ENCODE measurements around the gene CXXC5. TPM values are rescaled to one million over a fixed set of nuclear protein-coding genes. Genes with fewer than 3 reads are reported as not detected.
A peak's percentile ranks its signal among the peaks of the same experiment; 100 is the strongest.

CXXC5 gene
- total RNA-seq, 1 experiment from 2014 or later: 97.2 TPM

DNA sequence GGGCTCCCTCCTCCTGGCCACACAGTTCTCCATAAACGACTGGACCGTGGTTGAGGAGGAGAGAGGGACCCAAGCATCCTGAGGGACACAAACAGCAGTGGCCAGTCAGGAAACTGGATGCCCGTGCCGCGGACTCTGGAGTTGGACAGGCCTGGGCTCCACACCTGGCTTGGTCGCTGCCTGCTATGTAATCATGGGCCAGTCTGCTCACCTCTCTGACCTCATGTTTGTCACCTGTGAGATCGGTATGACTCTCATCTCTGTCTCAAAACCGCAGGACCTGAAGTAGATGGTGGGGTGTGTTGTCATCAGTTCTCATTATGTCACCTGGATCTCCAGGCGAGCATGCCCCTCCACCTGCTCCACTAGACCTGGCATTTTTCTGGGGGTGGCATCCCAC is 14.5 kb downstream of the CXXC5 start:
- H3K4me3 Mint-ChIP-seq: no peak overlapping the region
- TF ChIP-seq, protein P1, sequence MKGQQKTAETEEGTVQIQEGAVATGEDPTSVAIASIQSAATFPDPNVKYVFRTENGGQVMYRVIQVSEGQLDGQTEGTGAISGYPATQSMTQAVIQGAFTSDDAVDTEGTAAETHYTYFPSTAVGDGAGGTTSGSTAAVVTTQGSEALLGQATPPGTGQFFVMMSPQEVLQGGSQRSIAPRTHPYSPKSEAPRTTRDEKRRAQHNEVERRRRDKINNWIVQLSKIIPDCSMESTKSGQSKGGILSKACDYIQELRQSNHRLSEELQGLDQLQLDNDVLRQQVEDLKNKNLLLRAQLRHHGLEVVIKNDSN (CRISPR knock-in tag; IDR thresholded peaks at IDR 0.05): no peak
- TF ChIP-seq ZNF138 (CRISPR knock-in tag; conservative IDR thresholded peaks at IDR 0.05) (no peak), ATF3 (CRISPR knock-in tag; conservative IDR thresholded peaks at IDR 0.05) (no peak), RORB (CRISPR knock-in tag; IDR thresholded peaks at IDR 0.05) (no peak), JUN (CRISPR knock-in tag; IDR thresholded peaks at IDR 0.05) (no peak), FOXP1 (CRISPR knock-in tag; IDR thresholded peaks at IDR 0.05; ENCODE audit: borderline replicate concordance) (no peak), ZNF532 (CRISPR knock-in tag; IDR thresholded peaks at IDR 0.05; ENCODE audit: borderline replicate concordance) (no peak), HMGA2 (CRISPR knock-in tag; IDR thresholded peaks at IDR 0.05) (no peak), ZNF121 (CRISPR knock-in tag; IDR thresholded peaks at IDR 0.05) (no peak), JAZF1 (CRISPR knock-in tag; IDR thresholded peaks at IDR 0.05) (no peak), NR2C2 (CRISPR knock-in tag; IDR thresholded peaks at IDR 0.05) (no peak), ZNF232 (CRISPR knock-in tag; IDR thresholded peaks at IDR 0.05) (no peak), SOX15 (CRISPR knock-in tag; IDR thresholded peaks at IDR 0.05) (no peak), ZBTB43 (CRISPR knock-in tag; IDR thresholded peaks at IDR 0.05) (no peak), ATF1 (CRISPR knock-in tag; IDR thresholded peaks at IDR 0.05) (no peak)
- TF ChIP-seq, protein P2, sequence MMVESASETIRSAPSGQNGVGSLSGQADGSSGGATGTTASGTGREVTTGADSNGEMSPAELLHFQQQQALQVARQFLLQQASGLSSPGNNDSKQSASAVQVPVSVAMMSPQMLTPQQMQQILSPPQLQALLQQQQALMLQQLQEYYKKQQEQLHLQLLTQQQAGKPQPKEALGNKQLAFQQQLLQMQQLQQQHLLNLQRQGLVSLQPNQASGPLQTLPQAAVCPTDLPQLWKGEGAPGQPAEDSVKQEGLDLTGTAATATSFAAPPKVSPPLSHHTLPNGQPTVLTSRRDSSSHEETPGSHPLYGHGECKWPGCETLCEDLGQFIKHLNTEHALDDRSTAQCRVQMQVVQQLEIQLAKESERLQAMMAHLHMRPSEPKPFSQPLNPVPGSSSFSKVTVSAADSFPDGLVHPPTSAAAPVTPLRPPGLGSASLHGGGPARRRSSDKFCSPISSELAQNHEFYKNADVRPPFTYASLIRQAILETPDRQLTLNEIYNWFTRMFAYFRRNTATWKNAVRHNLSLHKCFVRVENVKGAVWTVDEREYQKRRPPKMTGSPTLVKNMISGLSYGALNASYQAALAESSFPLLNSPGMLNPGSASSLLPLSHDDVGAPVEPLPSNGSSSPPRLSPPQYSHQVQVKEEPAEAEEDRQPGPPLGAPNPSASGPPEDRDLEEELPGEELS (CRISPR knock-in tag; IDR thresholded peaks at IDR 0.05): no peak
- no peaks in the 10 kb centered on the region for H3K36me3 Mint-ChIP-seq
- H3K27me3 Mint-ChIP-seq (ENCODE audit: low read depth): no peaks in the 10 kb centered on the region
- no peaks in the 10 kb centered on the region for H3K9me3 Mint-ChIP-seq
- no peak for DNase-seq (ENCODE audit: low spot score)
- no peak for ATAC-seq
- peaks cover 71% of the 10 kb centered on the region for H3K4me1 Mint-ChIP-seq
- ChIA-PET POLR2A (no interaction called here), CTCF (interaction anchor here (2.4 kb wide), 1 partner anchor 103 kb away, joined by 12 read pairs; no protein-coding TSS in a partner anchor)
- no peak overlapping the region for H3K27ac Mint-ChIP-seq

DNA sequence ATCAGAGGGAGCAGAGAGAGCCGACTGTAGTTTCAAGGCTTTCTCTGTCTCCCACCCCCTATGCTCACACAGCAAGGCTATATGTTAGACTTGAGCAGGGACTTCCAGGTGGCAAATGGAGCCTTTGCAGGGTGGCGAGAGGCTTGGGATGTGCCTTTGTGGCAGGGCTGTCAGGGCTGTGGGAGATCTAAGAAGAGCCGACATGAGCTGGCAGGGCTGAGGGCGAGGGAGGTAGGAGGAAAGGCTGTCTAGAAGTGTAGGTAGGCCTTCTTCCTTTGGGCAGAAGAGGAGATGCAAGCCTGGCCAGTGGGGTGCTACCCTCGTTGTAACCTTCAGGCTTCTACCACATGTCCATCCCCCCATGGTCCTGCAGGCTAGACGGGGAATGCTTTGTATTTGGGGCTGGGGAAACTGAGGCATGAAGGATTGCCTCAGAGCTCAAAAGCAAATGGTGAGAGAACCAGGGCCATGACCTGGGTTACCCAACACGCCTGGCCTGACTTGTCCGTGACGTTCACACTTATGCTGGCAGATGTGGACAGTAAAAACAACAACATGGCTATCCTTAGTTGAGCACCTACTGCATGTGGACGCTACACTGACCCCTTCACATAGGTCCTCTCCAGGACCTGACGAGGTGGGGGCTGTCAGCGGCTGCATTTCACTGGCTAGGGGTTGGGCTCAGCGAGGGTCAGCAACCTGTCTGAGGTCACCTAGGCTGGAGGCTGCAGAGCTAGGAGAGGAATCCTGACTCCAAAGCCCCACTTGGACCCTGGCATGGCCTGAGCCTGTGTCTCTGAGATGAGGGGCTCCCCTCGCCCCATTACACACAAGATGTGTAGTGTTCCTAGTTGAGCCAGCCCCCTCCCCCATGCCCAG is 15.3 kb downstream of the CXXC5 start:
- H3K4me3 Mint-ChIP-seq: no peak overlapping the region
- CTCF ChIA-PET: interaction anchor here (0.9 to 2.4 kb wide), 3 partner anchors 102 to 305 kb away, joined by 3 to 12 read pairs (median 5); no protein-coding TSS in a partner anchor
- POLR2A ChIA-PET: interaction anchor here (0.9 kb wide), 1 partner anchor 13 kb away, joined by 3 read pairs; no protein-coding TSS in a partner anchor
- H3K9me3 Mint-ChIP-seq: no peaks in the 10 kb centered on the region
- peak overlapping the region; percentile 23 for H3K27ac Mint-ChIP-seq
- no peaks in the 10 kb centered on the region for H3K27me3 Mint-ChIP-seq (ENCODE audit: low read depth)
- ATAC-seq (no peak), DNase-seq (ENCODE audit: low spot score) (no peak)
- H3K4me1 Mint-ChIP-seq: peaks cover 69% of the 10 kb centered on the region
- no peaks in the 10 kb centered on the region for H3K36me3 Mint-ChIP-seq
- no peak for TF ChIP-seq ZNF281 (CRISPR knock-in tag; IDR thresholded peaks at IDR 0.05)
- TF ChIP-seq NFYB (CRISPR knock-in tag; conservative IDR thresholded peaks at IDR 0.05; ENCODE audit: low read depth): no peak
- TF ChIP-seq, protein P3, sequence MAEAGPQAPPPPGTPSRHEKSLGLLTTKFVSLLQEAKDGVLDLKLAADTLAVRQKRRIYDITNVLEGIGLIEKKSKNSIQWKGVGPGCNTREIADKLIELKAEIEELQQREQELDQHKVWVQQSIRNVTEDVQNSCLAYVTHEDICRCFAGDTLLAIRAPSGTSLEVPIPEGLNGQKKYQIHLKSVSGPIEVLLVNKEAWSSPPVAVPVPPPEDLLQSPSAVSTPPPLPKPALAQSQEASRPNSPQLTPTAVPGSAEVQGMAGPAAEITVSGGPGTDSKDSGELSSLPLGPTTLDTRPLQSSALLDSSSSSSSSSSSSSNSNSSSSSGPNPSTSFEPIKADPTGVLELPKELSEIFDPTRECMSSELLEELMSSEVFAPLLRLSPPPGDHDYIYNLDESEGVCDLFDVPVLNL (CRISPR knock-in tag; IDR thresholded peaks at IDR 0.05; ENCODE audit: borderline replicate concordance, low read depth): no peak
- TF ChIP-seq SP1 (CRISPR knock-in tag; conservative IDR thresholded peaks at IDR 0.05): no peak
- TF ChIP-seq, protein P1 (CRISPR knock-in tag; IDR thresholded peaks at IDR 0.05): no peak
